ENCODE measurements around the gene LZIC. TPM values are rescaled to one million over a fixed set of nuclear protein-coding genes. Genes with fewer than 3 reads are reported as not detected.

The LZIC gene
- total RNA-seq, 1 donor from 2014 or later: 38.5 TPM

GRCh38 chr1:9912264-9912936 lies 30.8 kb downstream of the LZIC start:
- intact Hi-C loops (cut with micrococcal nuclease): no loop called here
- ATAC-seq (no peak), DNase-seq (no peak)

GRCh38 chr1:9910423-9911178 lies 32.6 kb downstream of the LZIC start:
- ATAC-seq: peak; percentile 96
- intact Hi-C loops (cut with micrococcal nuclease): no loop called here
- peak; percentile 100 for DNase-seq

GRCh38 chr1:9910076-9910422 lies 33.1 kb downstream of the LZIC start, which contains the start of gene CTNNBIP1:
TSS of gene CTNNBIP1 (minus strand) at chr1:9910269. CDS start at chr1:9872064, 38,205 bp downstream.
- intact Hi-C loops (cut with micrococcal nuclease): no loop called here
- no peak for ATAC-seq

GRCh38 chr1:9909234-9910046 lies 33.8 kb downstream of the LZIC start:
- ATAC-seq (no peak), DNase-seq (peak; percentile 60)
- intact Hi-C loops (cut with micrococcal nuclease): no loop called here

More at GRCh38 chr1:9910076-9910422, 33.1 kb downstream of the LZIC start, which contains the start of gene CTNNBIP1:
- DNase-seq: no peak

- intact Hi-C loops (cut with micrococcal nuclease): no loop called here
Observed at GRCh38 chr1:9908871-9909233, 34.3 kb downstream of the LZIC start.

GRCh38 chr1:9907441-9907840 lies 35.8 kb downstream of the LZIC start:
- DNase-seq (no peak), ATAC-seq (no peak)
- intact Hi-C loops (cut with micrococcal nuclease): no loop called here

More at GRCh38 chr1:9908871-9909233, 34.3 kb downstream of the LZIC start:
- DNase-seq (no peak), ATAC-seq (no peak)

GRCh38 chr1:9906466-9906865 lies 36.7 kb downstream of the LZIC start:
- DNase-seq (no peak), ATAC-seq (no peak)
- intact Hi-C loops (cut with micrococcal nuclease): no loop called here

- intact Hi-C loops (cut with micrococcal nuclease): no loop called here
- no peak for ATAC-seq
- no peak for DNase-seq
Observed at GRCh38 chr1:9905010-9905409, 38.2 kb downstream of the LZIC start.

- intact Hi-C loops (cut with micrococcal nuclease): no loop called here
- DNase-seq (no peak), ATAC-seq (no peak)
Observed at GRCh38 chr1:9904596-9904995, 38.6 kb downstream of the LZIC start.

- ATAC-seq (no peak), DNase-seq (no peak)
- intact Hi-C loops (cut with micrococcal nuclease): no loop called here
Observed at GRCh38 chr1:9903801-9904527, 39.2 kb downstream of the LZIC start.

GRCh38 chr1:9902060-9902452 lies 41.1 kb downstream of the LZIC start:
- no peak for DNase-seq
- intact Hi-C loops (cut with micrococcal nuclease): no loop called here
- ATAC-seq: peak; percentile 7

- ATAC-seq (peak; percentile 85), DNase-seq (peak; percentile 85)
- intact Hi-C loops (cut with micrococcal nuclease): no loop called here
Observed at GRCh38 chr1:9901148-9902059, 41.8 kb downstream of the LZIC start.

- ATAC-seq (peak; percentile 86), DNase-seq (peak; percentile 82)
- intact Hi-C loops (cut with micrococcal nuclease): no loop called here
Observed at GRCh38 chr1:9900142-9901043, 42.8 kb downstream of the LZIC start.

GRCh38 chr1:9894115-9894514 lies 49.1 kb downstream of the LZIC start:
- ATAC-seq (no peak), DNase-seq (no peak)
- intact Hi-C loops (cut with micrococcal nuclease): no loop called here

GRCh38 chr1:9892563-9893528 lies 50.3 kb downstream of the LZIC start:
- ATAC-seq (peak; percentile 50), DNase-seq (no peak)
- intact Hi-C loops (cut with micrococcal nuclease): no loop called here

GRCh38 chr1:9891207-9891606 lies 52.0 kb downstream of the LZIC start:
- ATAC-seq (no peak), DNase-seq (no peak)
- intact Hi-C loops (cut with micrococcal nuclease): no loop called here

All from left ventricle myocardium superior (tissue), 1 donor.